Dermis blood vessel endothelial cell (primary cell): ENCODE results near the gene ACOX3. TPM values are rescaled to one million over a fixed set of nuclear protein-coding genes. Genes with fewer than 3 reads are reported as not detected.

ENCODE experiments used
- DNase-seq: peaks from one replicate; pipeline ENCODE4 v3.0.0; 2010
- total RNA-seq: library from RNA; depleted of rRNA; stranded (reverse); fragments of >200 nt; gene quantifications from 2 replicates; pipeline ENCODE4 v1.2.3, GENCODE V29; 2014

The ACOX3 gene
- total RNA-seq, 1 donor from 2014 or later = 29.3 TPM

GRCh38 chr4:8334786-8335460 lies 105.6 kb downstream of the ACOX3 start:
- no peak for DNase-seq

- no peak for DNase-seq
Measured at GRCh38 chr4:8333726-8334460, 106.6 kb downstream of the ACOX3 start.

GRCh38 chr4:8332891-8333331 lies 107.6 kb downstream of the ACOX3 start:
- DNase-seq = no peak

GRCh38 chr4:8332038-8332857 lies 108.3 kb downstream of the ACOX3 start:
- DNase-seq = no peak

GRCh38 chr4:8331575-8331955 lies 109.0 kb downstream of the ACOX3 start:
- DNase-seq = peak; percentile 77

GRCh38 chr4:8330821-8331574 lies 109.5 kb downstream of the ACOX3 start:
- peak; percentile 62 for DNase-seq

GRCh38 chr4:8329859-8330761 lies 110.4 kb downstream of the ACOX3 start:
- no peak for DNase-seq

GRCh38 chr4:8329560-8329858 lies 111.0 kb downstream of the ACOX3 start:
- DNase-seq = no peak

- DNase-seq = no peak
Measured at GRCh38 chr4:8328866-8329559, 111.5 kb downstream of the ACOX3 start.

- DNase-seq = no peak
Measured at GRCh38 chr4:8328456-8328855, 112.1 kb downstream of the ACOX3 start.

- DNase-seq = no peak
Measured at GRCh38 chr4:8326206-8326605, 114.3 kb downstream of the ACOX3 start.

GRCh38 chr4:8325291-8325973 lies 115.1 kb downstream of the ACOX3 start:
- no peak for DNase-seq

GRCh38 chr4:8324640-8325239 lies 115.8 kb downstream of the ACOX3 start:
- no peak for DNase-seq

GRCh38 chr4:8323947-8324555 lies 116.5 kb downstream of the ACOX3 start:
- DNase-seq = no peak

GRCh38 chr4:8322794-8323704 lies 117.5 kb downstream of the ACOX3 start:
- no peak for DNase-seq

GRCh38 chr4:8321771-8322170 lies 118.8 kb downstream of the ACOX3 start:
- DNase-seq = no peak

- DNase-seq = no peak
Measured at GRCh38 chr4:8321220-8321619, 119.3 kb downstream of the ACOX3 start.

- DNase-seq = peak; percentile 28
Measured at GRCh38 chr4:8320386-8320750, 120.2 kb downstream of the ACOX3 start.
